ENCODE data around the gene DEK. TPM values are rescaled to one million over a fixed set of nuclear protein-coding genes. Genes with fewer than 3 reads are reported as not detected.

DEK gene
- total RNA-seq, 2 experiments from 2014 or later, result 235 to 267 TPM

GRCh38 chr6:18246205-18246604 lies 18.1 kb downstream of the DEK start:
- Histone ChIP-seq H3K9me2 (ENCODE audit: insufficient read depth, low read length) (no peaks in the 10 kb centered on the region), H4K20me1 (ENCODE audit: insufficient read depth, low read length) (0 out of 2 replicates have a peak, but pooled peaks cover 3% of the 10 kb centered on the region), H2AFZ (ENCODE audit: low read length) (no peak overlapping the region), H3K36me3 (ENCODE audit: insufficient read depth, low read length) (peaks cover 100% of the 10 kb centered on the region), H3K79me2 (ENCODE audit: insufficient read depth, low read depth, low read length) (peaks cover 87% of the 10 kb centered on the region; the same call in 1 of the 2 replicates), H3K27ac (ENCODE audit: low read depth, low read length, poor library complexity, severe bottlenecking) (no peak overlapping the region), H3K4me3 (ENCODE audit: low read depth, low read length, poor library complexity, severe bottlenecking) (no peak overlapping the region), H3K4me1 (ENCODE audit: insufficient read depth, low read length, poor library complexity, severe bottlenecking) (no peaks in the 10 kb centered on the region), H3K4me2 (ENCODE audit: low read length) (no peak overlapping the region), H3K9me3 (ENCODE audit: low read length) (no peaks in the 10 kb centered on the region)
- BruUV-seq (replicated peaks), result no TSS peak
- CTCF ChIA-PET (ENCODE audit: unreplicated experiment), result no interaction called here
- no peak for TF ChIP-seq EZH2phosphoT487 (IDR thresholded peaks at IDR 0.05; ENCODE audit: borderline replicate concordance, low read depth, low read length)
- TF ChIP-seq, protein P1, sequence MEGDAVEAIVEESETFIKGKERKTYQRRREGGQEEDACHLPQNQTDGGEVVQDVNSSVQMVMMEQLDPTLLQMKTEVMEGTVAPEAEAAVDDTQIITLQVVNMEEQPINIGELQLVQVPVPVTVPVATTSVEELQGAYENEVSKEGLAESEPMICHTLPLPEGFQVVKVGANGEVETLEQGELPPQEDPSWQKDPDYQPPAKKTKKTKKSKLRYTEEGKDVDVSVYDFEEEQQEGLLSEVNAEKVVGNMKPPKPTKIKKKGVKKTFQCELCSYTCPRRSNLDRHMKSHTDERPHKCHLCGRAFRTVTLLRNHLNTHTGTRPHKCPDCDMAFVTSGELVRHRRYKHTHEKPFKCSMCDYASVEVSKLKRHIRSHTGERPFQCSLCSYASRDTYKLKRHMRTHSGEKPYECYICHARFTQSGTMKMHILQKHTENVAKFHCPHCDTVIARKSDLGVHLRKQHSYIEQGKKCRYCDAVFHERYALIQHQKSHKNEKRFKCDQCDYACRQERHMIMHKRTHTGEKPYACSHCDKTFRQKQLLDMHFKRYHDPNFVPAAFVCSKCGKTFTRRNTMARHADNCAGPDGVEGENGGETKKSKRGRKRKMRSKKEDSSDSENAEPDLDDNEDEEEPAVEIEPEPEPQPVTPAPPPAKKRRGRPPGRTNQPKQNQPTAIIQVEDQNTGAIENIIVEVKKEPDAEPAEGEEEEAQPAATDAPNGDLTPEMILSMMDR (conservative IDR thresholded peaks at IDR 0.05; ENCODE audit: low read length), result no peak
- POLR2A ChIA-PET, result interaction anchor here (0.6 to 1.2 kb wide), 6 partner anchors 9 to 295 kb away, joined by 3 to 6 read pairs (median 4); no protein-coding TSS in a partner anchor
- no peak for DNase-seq (ENCODE audit: low spot score)
- intact Hi-C loops (cut with micrococcal nuclease; ENCODE audit: unreplicated experiment), result no loop called here

- no peak overlapping the region for H3K27ac ChIP-seq (ENCODE audit: low read depth, low read length, poor library complexity, severe bottlenecking)
- DNase-seq (ENCODE audit: low spot score), result no peak
- BruUV-seq (replicated peaks), result no TSS peak
- H3K4me1 ChIP-seq (ENCODE audit: insufficient read depth, low read length, poor library complexity, severe bottlenecking), result no peaks in the 10 kb centered on the region
- H3K9me2 ChIP-seq (ENCODE audit: insufficient read depth, low read length), result no peaks in the 10 kb centered on the region
- ChIA-PET POLR2A (interaction anchor here (1.0 kb wide), 1 partner anchor 9 kb away, joined by 3 read pairs; no protein-coding TSS in a partner anchor), CTCF (ENCODE audit: unreplicated experiment) (no interaction called here)
- H3K36me3 ChIP-seq (ENCODE audit: insufficient read depth, low read length), result peaks cover 100% of the 10 kb centered on the region
- no peak overlapping the region for H3K4me3 ChIP-seq (ENCODE audit: low read depth, low read length, poor library complexity, severe bottlenecking)
- no peak overlapping the region for H2AFZ ChIP-seq (ENCODE audit: low read length)
- TF ChIP-seq, protein P1 (conservative IDR thresholded peaks at IDR 0.05; ENCODE audit: low read length), result no peak
- no peak for TF ChIP-seq EZH2phosphoT487 (IDR thresholded peaks at IDR 0.05; ENCODE audit: borderline replicate concordance, low read depth, low read length)
- H3K79me2 ChIP-seq (ENCODE audit: insufficient read depth, low read depth, low read length), result peaks cover 87% of the 10 kb centered on the region; the same call in 1 of the 2 replicates
- intact Hi-C loops (cut with micrococcal nuclease; ENCODE audit: unreplicated experiment), result no loop called here
- H3K9me3 ChIP-seq (ENCODE audit: low read length), result no peaks in the 10 kb centered on the region
- no peak overlapping the region for H3K4me2 ChIP-seq (ENCODE audit: low read length)
- H4K20me1 ChIP-seq (ENCODE audit: insufficient read depth, low read length), result 0 out of 2 replicates have a peak, but pooled peaks cover 3% of the 10 kb centered on the region
These were observed 18.7 kb downstream of the DEK start for GRCh38 chr6:18245642-18246041.

DNA sequence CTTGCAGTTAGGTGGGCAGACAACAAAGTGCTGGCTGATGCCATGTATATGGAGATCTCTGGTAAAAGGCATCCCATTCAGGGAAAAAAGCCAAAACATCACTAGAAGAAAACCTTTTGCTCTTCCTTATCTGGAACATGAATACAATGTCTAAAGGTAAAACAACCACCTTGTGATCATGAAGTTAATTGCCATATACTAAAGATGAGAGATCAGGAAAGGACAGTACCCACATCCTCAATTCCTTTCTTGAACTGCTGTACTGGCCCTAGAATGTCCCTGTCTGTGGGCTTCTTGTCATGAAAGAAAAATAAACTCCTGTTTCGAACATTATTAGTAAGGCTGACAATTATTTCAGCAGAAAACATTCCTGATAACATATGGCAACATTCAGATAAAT lies 19.3 kb downstream of the DEK start:
- no TSS peak for BruUV-seq (replicated peaks)
- Histone ChIP-seq H3K27ac (ENCODE audit: low read depth, low read length, poor library complexity, severe bottlenecking) (no peak overlapping the region), H3K4me1 (ENCODE audit: insufficient read depth, low read length, poor library complexity, severe bottlenecking) (no peaks in the 10 kb centered on the region), H3K36me3 (ENCODE audit: insufficient read depth, low read length) (peaks cover 100% of the 10 kb centered on the region), H2AFZ (ENCODE audit: low read length) (no peak overlapping the region), H4K20me1 (ENCODE audit: insufficient read depth, low read length) (peaks cover 4% of the 10 kb centered on the region; the same call in 1 of the 2 replicates), H3K4me3 (ENCODE audit: low read depth, low read length, poor library complexity, severe bottlenecking) (no peak overlapping the region), H3K4me2 (ENCODE audit: low read length) (no peak overlapping the region), H3K9me3 (ENCODE audit: low read length) (no peaks in the 10 kb centered on the region), H3K79me2 (ENCODE audit: insufficient read depth, low read depth, low read length) (peaks cover 88% of the 10 kb centered on the region), H3K9me2 (ENCODE audit: insufficient read depth, low read length) (no peaks in the 10 kb centered on the region)
- ChIA-PET POLR2A (no interaction called here), CTCF (ENCODE audit: unreplicated experiment) (no interaction called here)
- no peak for DNase-seq (ENCODE audit: low spot score)
- TF ChIP-seq EZH2phosphoT487 (IDR thresholded peaks at IDR 0.05; ENCODE audit: borderline replicate concordance, low read depth, low read length), result no peak
- TF ChIP-seq, protein P1 (conservative IDR thresholded peaks at IDR 0.05; ENCODE audit: low read length), result no peak
- intact Hi-C loops (cut with micrococcal nuclease; ENCODE audit: unreplicated experiment), result no loop called here

All from OCI-LY7 (cell line).